Glomerular visceral epithelial cell (primary cell): ENCODE results near the gene YWHAE.
"Not testable (repeated sequence)": the region's sequence is repeated elsewhere in the genome, so short reads cannot be mapped to it uniquely, and the experiment has no call there.

Source experiments
- DNase-seq: peaks from one replicate; pipeline ENCODE4 v3.0.0-alpha.2; 2016; ENCODE audit errors: extremely low spot score

Gene YWHAE

GRCh38 chr17:1374431-1375177, 25.4 kb downstream of the YWHAE start:
- DNase-seq = peak; percentile 30

- DNase-seq = no peak
Measured at GRCh38 chr17:1373707-1374237, 26.2 kb downstream of the YWHAE start.

GRCh38 chr17:1372618-1373017, 27.4 kb downstream of the YWHAE start:
- no peak for DNase-seq

- no peak for DNase-seq
Measured at GRCh38 chr17:1371893-1372590, 28.0 kb downstream of the YWHAE start.

GRCh38 chr17:1368588-1368987, 31.4 kb downstream of the YWHAE start:
- DNase-seq = no peak

- DNase-seq = peak; percentile 47
Measured at GRCh38 chr17:1367351-1367745, 32.7 kb downstream of the YWHAE start.

- DNase-seq = no peak
Measured at GRCh38 chr17:1366234-1366633, 33.8 kb downstream of the YWHAE start.

GRCh38 chr17:1365445-1366039, 34.5 kb downstream of the YWHAE start:
- DNase-seq = peak; percentile 81

GRCh38 chr17:1362964-1363363, 37.1 kb downstream of the YWHAE start:
- DNase-seq = no peak

GRCh38 chr17:1362065-1362848, 37.8 kb downstream of the YWHAE start:
- no peak for DNase-seq

- DNase-seq = no peak
Measured at GRCh38 chr17:1360975-1361374, 39.0 kb downstream of the YWHAE start.

GRCh38 chr17:1360315-1360714, 39.7 kb downstream of the YWHAE start:
- DNase-seq = not testable (repeated sequence)

GRCh38 chr17:1354030-1354429, 46.0 kb downstream of the YWHAE start:
- no peak for DNase-seq

- DNase-seq = not testable (repeated sequence)
Measured at GRCh38 chr17:1352530-1352929, 47.5 kb downstream of the YWHAE start.

GRCh38 chr17:1351971-1352370, 48.1 kb downstream of the YWHAE start:
- DNase-seq = no peak

GRCh38 chr17:1351275-1351674, 48.7 kb downstream of the YWHAE start:
- no peak for DNase-seq

- DNase-seq = no peak
Measured at GRCh38 chr17:1347589-1348323, 52.3 kb downstream of the YWHAE start.

- DNase-seq = no peak
Measured at GRCh38 chr17:1344521-1344920, 55.5 kb downstream of the YWHAE start.

- DNase-seq = no peak
Measured at GRCh38 chr17:1343554-1343953, 56.5 kb downstream of the YWHAE start.

- DNase-seq = no peak
Measured at GRCh38 chr17:1340371-1340770, 59.7 kb downstream of the YWHAE start.

- no peak for DNase-seq
Measured at GRCh38 chr17:1331708-1332107, 68.3 kb downstream of the YWHAE start.
